Measurements from ENCODE around the gene RMND1. TPM values are rescaled to one million over a fixed set of nuclear protein-coding genes. Genes with fewer than 3 reads are reported as not detected.

RMND1 gene
- total and polyA plus RNA-seq, 2 donors from 2014 or later = 18.3 to 33.7 TPM

- Histone ChIP-seq H3K27me3 (ENCODE audit: control insufficient read depth, insufficient read depth, low read length) (no peaks in the 10 kb centered on the region), H3K9ac (ENCODE audit: low read length in 3 of 3) (peak overlapping the region; percentile 71 to 92 (median 79)), H3K9me3 (ENCODE audit: control insufficient read depth in 2 of 3, insufficient read depth in 1 of 3, low read length in 3 of 3) (no peaks in the 10 kb centered on the region), H3K27ac (ENCODE audit: low read depth in 2 of 2, low read length in 2 of 2) (peak overlapping the region; percentile 94 to 98), H3K36me3 (ENCODE audit: control insufficient read depth in 2 of 3, insufficient read depth in 3 of 3, low read length in 3 of 3) (peaks cover 0 to 3% (median 0%) of the 10 kb centered on the region in 3 donors), H3K4me1 (ENCODE audit: control insufficient read depth in 2 of 3, insufficient read depth in 2 of 3, low read depth in 1 of 3, low read length in 3 of 3) (peaks cover 3 to 31% (median 14%) of the 10 kb centered on the region in 3 donors), H3K4me3 (ENCODE audit: low read length in 3 of 3) (peak overlapping the region; percentile 65 to 88 (median 83))
- FAIRE-seq (no peak), DNase-seq (peak in 4 of 5 donors; percentile 74 to 89 (median 87))
- intact Hi-C loops (cut with DNase I) = no loop called here
- TF ChIP-seq CTCF (IDR thresholded peaks at IDR 0.05; ENCODE audit: borderline replicate concordance, extremely low read depth, insufficient read depth) = no peak
These were observed 62.2 kb downstream of the RMND1 start for GRCh38 chr6:151389618-151390275.

- no peak for FAIRE-seq
- intact Hi-C loops (cut with DNase I) = no loop called here
These were observed 62.8 kb downstream of the RMND1 start for GRCh38 chr6:151388997-151389617.

GRCh38 chr6:151388236-151388635 lies 63.7 kb downstream of the RMND1 start:
- Histone ChIP-seq H3K27ac (ENCODE audit: low read depth in 2 of 2, low read length in 2 of 2) (no peak overlapping the region), H3K4me1 (ENCODE audit: control insufficient read depth in 2 of 3, insufficient read depth in 2 of 3, low read depth in 1 of 3, low read length in 3 of 3) (peaks cover 3 to 22% (median 9%) of the 10 kb centered on the region in 3 donors), H3K9me3 (ENCODE audit: control insufficient read depth in 2 of 3, insufficient read depth in 1 of 3, low read length in 3 of 3) (no peaks in the 10 kb centered on the region), H3K27me3 (ENCODE audit: control insufficient read depth, insufficient read depth, low read length) (no peaks in the 10 kb centered on the region), H3K4me3 (ENCODE audit: low read length in 3 of 3) (no peak overlapping the region), H3K36me3 (ENCODE audit: control insufficient read depth in 2 of 3, insufficient read depth in 3 of 3, low read length in 3 of 3) (peaks cover 0 to 3% (median 0%) of the 10 kb centered on the region in 3 donors), H3K9ac (ENCODE audit: low read length in 3 of 3) (no peak overlapping the region)
- FAIRE-seq = no peak
- intact Hi-C loops (cut with DNase I) = no loop called here
- TF ChIP-seq CTCF (IDR thresholded peaks at IDR 0.05; ENCODE audit: borderline replicate concordance, extremely low read depth, insufficient read depth) = no peak
- DNase-seq = no peak

More at GRCh38 chr6:151388997-151389617, 62.8 kb downstream of the RMND1 start:
- Histone ChIP-seq H3K4me1 (ENCODE audit: control insufficient read depth in 2 of 3, insufficient read depth in 2 of 3, low read depth in 1 of 3, low read length in 3 of 3) (peaks cover 3 to 30% (median 14%) of the 10 kb centered on the region in 3 donors), H3K36me3 (ENCODE audit: control insufficient read depth in 2 of 3, insufficient read depth in 3 of 3, low read length in 3 of 3) (peaks cover 0 to 3% (median 0%) of the 10 kb centered on the region in 3 donors), H3K27ac (ENCODE audit: low read depth in 2 of 2, low read length in 2 of 2) (peak overlapping the region; percentile 94 to 98), H3K9ac (ENCODE audit: low read length in 3 of 3) (peak overlapping the region; percentile 71 to 92 (median 79)), H3K27me3 (ENCODE audit: control insufficient read depth, insufficient read depth, low read length) (no peaks in the 10 kb centered on the region), H3K9me3 (ENCODE audit: control insufficient read depth in 2 of 3, insufficient read depth in 1 of 3, low read length in 3 of 3) (no peaks in the 10 kb centered on the region), H3K4me3 (ENCODE audit: low read length in 3 of 3) (peak overlapping the region; percentile 65 to 88 (median 83))
- no peak for TF ChIP-seq CTCF (IDR thresholded peaks at IDR 0.05; ENCODE audit: borderline replicate concordance, extremely low read depth, insufficient read depth)
- DNase-seq = no peak

Measured in kidney (tissue), 14 donors.